ENCODE results near the gene ARFGAP3.
A peak's percentile ranks its signal among the peaks of the same experiment; 100 is the strongest.

The ARFGAP3 gene

DNA sequence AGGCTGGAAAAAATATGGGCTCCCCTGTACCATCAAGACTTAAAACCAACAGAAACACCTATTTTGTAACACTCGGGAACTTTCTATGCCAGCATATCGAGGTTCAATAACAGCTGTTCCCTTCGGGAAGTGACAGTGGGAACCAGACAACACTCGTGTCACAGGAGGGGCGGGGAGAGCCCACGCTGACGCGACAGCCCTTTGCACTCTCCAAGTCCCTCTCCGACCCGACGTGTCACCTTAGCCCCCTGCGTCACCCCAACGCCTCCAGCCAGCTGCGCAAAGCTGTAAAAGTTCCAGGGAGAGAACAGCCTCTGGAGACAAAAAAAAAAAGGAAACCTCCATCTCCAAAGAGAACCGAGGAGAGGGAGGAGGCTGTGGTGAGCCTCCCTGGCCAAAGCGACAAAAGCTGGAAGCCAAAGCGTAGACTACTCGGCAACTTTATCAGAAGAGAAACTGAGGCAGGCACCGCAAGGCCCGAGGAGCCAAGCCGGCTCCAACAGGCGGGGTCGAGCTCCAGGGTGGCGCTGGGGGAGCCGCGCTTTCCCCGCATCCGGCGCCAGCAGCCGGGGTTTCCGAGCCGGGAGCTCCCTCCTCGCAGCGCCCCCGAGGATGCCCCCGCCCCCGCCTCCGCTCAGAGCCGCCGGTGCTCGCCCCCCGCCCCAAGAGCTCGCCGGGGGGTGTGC lies 751 bp downstream of the ARFGAP3 start:
- no peak for DNase-seq (ENCODE audit: low read depth)
- H3K4me3 ChIP-seq (ENCODE audit: low read depth, low read length) = peak overlapping the region; percentile 89
- TF ChIP-seq, protein P1, sequence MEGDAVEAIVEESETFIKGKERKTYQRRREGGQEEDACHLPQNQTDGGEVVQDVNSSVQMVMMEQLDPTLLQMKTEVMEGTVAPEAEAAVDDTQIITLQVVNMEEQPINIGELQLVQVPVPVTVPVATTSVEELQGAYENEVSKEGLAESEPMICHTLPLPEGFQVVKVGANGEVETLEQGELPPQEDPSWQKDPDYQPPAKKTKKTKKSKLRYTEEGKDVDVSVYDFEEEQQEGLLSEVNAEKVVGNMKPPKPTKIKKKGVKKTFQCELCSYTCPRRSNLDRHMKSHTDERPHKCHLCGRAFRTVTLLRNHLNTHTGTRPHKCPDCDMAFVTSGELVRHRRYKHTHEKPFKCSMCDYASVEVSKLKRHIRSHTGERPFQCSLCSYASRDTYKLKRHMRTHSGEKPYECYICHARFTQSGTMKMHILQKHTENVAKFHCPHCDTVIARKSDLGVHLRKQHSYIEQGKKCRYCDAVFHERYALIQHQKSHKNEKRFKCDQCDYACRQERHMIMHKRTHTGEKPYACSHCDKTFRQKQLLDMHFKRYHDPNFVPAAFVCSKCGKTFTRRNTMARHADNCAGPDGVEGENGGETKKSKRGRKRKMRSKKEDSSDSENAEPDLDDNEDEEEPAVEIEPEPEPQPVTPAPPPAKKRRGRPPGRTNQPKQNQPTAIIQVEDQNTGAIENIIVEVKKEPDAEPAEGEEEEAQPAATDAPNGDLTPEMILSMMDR (conservative IDR thresholded peaks at IDR 0.05; ENCODE audit: low read depth, low read length) = no peak

GRCh38 chr22:42855721-42856120 lies 1.4 kb downstream of the ARFGAP3 start:
- H3K4me3 ChIP-seq (ENCODE audit: low read depth, low read length) = peak overlapping the region; percentile 89
- DNase-seq (ENCODE audit: low read depth) = no peak
- TF ChIP-seq, protein P1 (conservative IDR thresholded peaks at IDR 0.05; ENCODE audit: low read depth, low read length) = no peak

DNA sequence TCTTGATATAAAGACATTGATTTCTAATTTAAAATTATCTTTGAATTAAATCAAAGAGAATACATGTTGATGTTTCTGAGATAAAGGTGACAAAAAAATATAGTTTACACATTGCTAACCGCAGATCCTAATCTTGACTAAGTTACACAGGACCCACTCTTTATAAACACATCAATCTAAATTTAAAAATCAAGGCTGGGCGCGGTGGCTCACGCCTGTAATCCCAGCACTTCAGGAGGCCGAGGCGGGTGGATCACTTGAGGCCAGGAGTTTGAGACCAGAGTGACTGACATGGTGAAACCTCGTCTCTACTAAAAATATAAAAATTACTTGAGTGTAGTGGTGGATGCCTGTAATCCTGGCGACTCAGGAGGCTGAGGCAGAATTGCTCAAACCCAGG lies 1.9 kb downstream of the ARFGAP3 start:
- TF ChIP-seq, protein P1 (conservative IDR thresholded peaks at IDR 0.05; ENCODE audit: low read depth, low read length) = no peak
- H3K4me3 ChIP-seq (ENCODE audit: low read depth, low read length) = peak overlapping the region; percentile 89
- DNase-seq (ENCODE audit: low read depth) = peak; percentile 27

DNA sequence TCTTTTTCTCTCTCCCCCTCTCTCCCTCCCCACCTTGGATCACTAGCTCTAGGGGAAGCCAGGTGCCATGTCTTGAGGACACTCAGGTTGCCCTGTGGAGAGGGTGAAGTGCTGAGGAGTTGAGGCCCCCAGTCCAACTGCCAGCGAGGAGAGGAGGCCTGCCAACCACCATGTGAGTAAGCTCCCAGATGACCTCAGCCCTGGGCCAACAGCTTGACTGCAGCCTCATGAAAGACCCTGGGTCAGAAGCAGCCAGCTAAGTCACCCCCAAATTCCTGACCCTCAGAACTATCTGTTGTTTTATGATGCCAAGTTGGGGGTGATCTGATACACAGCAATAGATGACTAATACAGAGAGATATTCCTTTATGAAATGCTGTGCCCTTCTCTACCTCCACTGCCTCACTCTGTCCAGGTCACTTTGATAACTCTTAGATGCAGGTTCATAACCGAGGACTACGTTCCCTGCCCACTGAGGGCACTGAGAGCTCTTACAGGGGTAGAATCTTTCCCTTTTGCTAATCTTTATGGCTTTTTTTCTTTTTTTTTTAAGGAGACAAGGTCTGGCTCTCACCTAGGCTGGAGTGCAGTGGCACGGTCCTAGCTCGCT lies 8.0 kb downstream of the ARFGAP3 start:
- H3K4me3 ChIP-seq (ENCODE audit: low read depth, low read length) = no peak overlapping the region
- DNase-seq (ENCODE audit: low read depth) = no peak
- TF ChIP-seq, protein P1 (conservative IDR thresholded peaks at IDR 0.05; ENCODE audit: low read depth, low read length) = no peak

- no peak for DNase-seq (ENCODE audit: low read depth)
- H3K4me3 ChIP-seq (ENCODE audit: low read depth, low read length) = no peak overlapping the region
- TF ChIP-seq, protein P1 (conservative IDR thresholded peaks at IDR 0.05; ENCODE audit: low read depth, low read length) = no peak
Observed at GRCh38 chr22:42847110-42847509, 10.0 kb downstream of the ARFGAP3 start.

GRCh38 chr22:42844756-42845155 lies 12.3 kb downstream of the ARFGAP3 start:
- H3K4me3 ChIP-seq (ENCODE audit: low read depth, low read length) = no peak overlapping the region
- no peak for DNase-seq (ENCODE audit: low read depth)
- TF ChIP-seq, protein P1 (conservative IDR thresholded peaks at IDR 0.05; ENCODE audit: low read depth, low read length) = no peak

All from choroid plexus epithelial cell (primary cell).